ENCODE results near the gene LPIN2.

- TF ChIP-seq CTCF (IDR thresholded peaks at IDR 0.05): no peak
- TF ChIP-seq POLR2A (IDR thresholded peaks at IDR 0.05): no peak
These were observed 43.4 kb upstream of the LPIN2 start for GRCh38 chr18:3056311-3056710.

Data from thyroid gland (tissue), 4 donors.